HTERT RPE-1 (cell line): Measurements from ENCODE around the gene DHRS1.
"Not testable (repeated sequence)": the region's sequence is repeated elsewhere in the genome, so short reads cannot be mapped to it uniquely, and the experiment has no call there.

Experiments
- in situ Hi-C: fragments of 300-500 bp; cut with MboI; formaldehyde crosslinking; loops from 4 replicates; pipeline ENCODE4 v1.14.3; 2020; ENCODE audit warnings: low sequenced_read_pairs

The DHRS1 gene

GRCh38 chr14:24252289-24253124 lies 47.1 kb downstream of the DHRS1 start:
- in situ Hi-C loops = no loop called here

GRCh38 chr14:24251880-24252288 lies 47.7 kb downstream of the DHRS1 start:
- in situ Hi-C loops = no loop called here

- in situ Hi-C loops = no loop called here
Observed at GRCh38 chr14:24250354-24250753, 49.2 kb downstream of the DHRS1 start.

GRCh38 chr14:24249230-24250021 lies 50.2 kb downstream of the DHRS1 start:
- in situ Hi-C loops = no loop called here

- in situ Hi-C loops = no loop called here
Observed at GRCh38 chr14:24247422-24247821, 52.2 kb downstream of the DHRS1 start.

- in situ Hi-C loops = no loop called here
Observed at GRCh38 chr14:24246765-24247212, 52.8 kb downstream of the DHRS1 start.

- in situ Hi-C loops = not testable (repeated sequence)
Observed at GRCh38 chr14:24245350-24245749, 54.2 kb downstream of the DHRS1 start.

GRCh38 chr14:24243336-24243836 lies 56.2 kb downstream of the DHRS1 start:
- in situ Hi-C loops = no loop called here

- in situ Hi-C loops = no loop called here
Observed at GRCh38 chr14:24241829-24242443, 57.6 kb downstream of the DHRS1 start.
